Right renal pelvis (tissue), 4 donors: ENCODE measurements around the gene SEPTIN10. TPM values are rescaled to one million over a fixed set of nuclear protein-coding genes. Genes with fewer than 3 reads are reported as not detected.
A peak's percentile ranks its signal among the peaks of the same experiment; 100 is the strongest.
"Not testable (repeated sequence)": the region's sequence is repeated elsewhere in the genome, so short reads cannot be mapped to it uniquely, and the experiment has no call there.

Source experiments
- DNase-seq, 4 donors: peaks; one replicate each; pipeline ENCODE4 v3.0.0-alpha.2; 2013; ENCODE audit warnings: low read depth in 4 of 4, low spot score in 3 of 4, missing footprints in 1 of 4
- polyA plus RNA-seq, 4 donors: library from polyadenylated mRNA; unstranded; fragments of 120-200 nt; gene quantifications; one replicate each; pipeline ENCODE4 v1.2.1, GENCODE V29; 2013; ENCODE audit not compliant: insufficient read length in 4 of 4

SEPTIN10 gene
- polyA plus RNA-seq, 4 donors: 107 to 133 (median 124) TPM

DNA sequence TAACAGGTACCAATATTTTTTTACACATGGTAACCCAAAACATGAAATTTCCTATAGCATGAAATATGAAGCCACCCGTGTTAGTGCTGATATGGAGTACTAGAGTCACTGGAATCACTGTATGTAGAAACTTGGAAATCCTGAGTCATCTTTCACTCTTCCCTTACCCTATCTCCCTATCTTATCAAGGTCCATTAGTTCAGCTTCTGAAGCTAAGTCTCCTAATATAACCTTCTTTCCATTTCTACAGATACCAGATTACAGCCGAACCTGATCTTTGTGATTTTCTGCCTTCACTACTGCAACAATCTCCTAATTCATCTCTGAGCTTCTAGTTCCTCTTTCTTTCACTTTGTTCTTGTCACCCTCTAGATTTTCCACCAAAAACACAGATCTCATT lies 59.0 kb downstream of the SEPTIN10 start:
- DNase-seq: no peak

DNA sequence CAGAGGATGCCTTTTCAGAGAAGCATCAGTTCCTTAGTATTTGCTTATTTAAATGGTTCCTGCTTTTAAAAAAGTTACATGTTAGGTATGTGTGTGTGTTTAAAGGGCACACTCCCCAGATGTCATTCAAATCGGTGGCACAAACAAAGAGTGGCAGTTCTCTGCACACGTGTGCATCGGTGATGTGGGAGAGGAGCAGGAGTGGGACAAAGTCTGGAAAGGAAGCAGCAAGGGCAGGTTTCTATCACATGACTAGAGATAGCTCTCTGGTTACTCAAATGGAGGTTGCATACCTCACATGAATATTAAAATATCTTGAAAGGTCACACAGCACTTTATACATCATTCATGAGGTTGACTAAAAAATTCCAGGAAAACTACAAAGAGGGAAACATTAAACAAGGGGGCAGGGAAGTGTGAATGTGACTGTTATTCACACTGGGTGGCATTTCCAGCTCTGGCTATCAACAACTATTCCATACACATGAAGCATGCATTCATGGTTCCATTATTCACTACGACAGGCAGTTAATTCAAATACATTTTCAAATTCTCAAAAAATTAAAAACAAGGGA lies 64.7 kb downstream of the SEPTIN10 start:
- no peak for DNase-seq

DNA sequence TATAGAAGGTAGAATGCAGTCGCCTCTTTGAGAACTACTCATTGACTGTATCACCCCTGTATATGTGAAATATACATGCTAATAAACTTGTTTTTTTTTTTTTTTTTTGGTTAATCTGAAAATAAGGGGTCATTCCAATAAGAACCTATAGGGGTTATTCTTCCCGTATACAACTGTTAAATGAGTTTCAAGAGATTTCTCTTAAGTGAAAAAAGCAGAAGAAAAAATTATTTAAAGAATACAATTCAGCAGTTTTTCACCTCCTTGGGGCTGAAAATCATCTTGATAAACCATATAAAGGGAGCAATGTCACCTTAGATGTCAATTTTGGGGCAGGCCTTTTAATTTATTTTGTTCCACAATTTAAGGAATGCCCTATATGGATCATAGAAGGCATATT lies 66.5 kb downstream of the SEPTIN10 start:
- DNase-seq: no peak

DNA sequence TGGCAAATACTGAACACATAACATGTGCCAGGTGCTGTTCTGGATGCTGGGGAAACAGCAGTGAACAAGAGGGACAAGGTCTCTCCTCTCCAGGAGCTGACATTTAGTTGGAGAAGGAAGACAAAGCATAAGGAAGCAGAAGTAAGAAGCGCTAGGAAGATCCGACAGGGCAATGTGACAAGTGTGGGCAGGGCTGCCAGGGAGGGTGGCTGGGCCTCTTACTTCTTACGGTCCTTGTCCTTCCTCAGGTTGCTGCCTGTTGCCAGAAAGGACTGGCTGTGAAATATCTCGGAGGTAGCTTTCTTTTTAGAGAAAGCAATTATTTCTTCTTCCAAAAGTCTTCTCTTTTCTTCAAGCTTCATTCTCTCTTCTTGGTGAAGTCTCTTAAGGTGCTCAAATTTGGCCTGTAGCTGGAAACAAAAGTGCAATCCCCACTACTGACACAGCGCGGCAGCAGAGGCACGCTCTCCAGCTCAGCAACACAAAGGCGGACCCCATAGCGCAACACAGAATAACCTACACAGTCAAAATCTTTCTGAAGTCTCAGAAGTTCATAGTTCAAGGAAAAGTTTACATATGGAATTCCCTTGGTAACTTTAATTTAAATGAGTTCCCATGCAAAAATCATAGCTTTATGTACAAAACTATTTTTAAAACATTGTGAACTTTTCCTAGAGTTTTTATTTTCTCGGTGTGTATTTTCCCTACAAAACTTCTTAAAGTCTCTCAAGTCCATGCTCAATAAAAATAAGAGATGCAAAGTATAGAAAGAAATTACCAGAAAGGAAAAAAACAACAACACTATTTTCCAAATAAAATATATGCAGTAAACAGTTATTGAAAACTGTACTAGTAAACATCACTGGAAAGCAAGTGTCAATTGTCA lies 67.7 kb downstream of the SEPTIN10 start:
- peak; percentile 50 to 65 (median 58) for DNase-seq

DNA sequence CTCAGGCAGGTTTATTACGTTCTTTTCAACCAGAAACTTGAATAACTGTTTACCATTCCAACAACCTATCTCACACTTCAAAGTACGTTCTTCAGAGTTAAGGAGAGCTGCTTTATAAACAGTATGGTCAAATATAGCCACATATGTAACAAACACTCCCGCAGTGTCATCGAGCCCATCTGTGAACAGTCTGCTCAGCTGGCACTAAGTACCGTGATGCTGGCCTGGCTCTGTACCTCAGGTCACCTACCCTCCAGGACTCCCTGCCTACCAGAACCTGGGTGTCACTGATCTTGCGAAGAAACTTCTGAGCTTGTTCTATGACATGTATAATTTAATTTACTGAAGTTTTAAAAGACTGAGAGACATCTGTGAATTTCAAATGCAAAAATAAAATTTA lies 71.4 kb downstream of the SEPTIN10 start:
- no peak for DNase-seq

DNA sequence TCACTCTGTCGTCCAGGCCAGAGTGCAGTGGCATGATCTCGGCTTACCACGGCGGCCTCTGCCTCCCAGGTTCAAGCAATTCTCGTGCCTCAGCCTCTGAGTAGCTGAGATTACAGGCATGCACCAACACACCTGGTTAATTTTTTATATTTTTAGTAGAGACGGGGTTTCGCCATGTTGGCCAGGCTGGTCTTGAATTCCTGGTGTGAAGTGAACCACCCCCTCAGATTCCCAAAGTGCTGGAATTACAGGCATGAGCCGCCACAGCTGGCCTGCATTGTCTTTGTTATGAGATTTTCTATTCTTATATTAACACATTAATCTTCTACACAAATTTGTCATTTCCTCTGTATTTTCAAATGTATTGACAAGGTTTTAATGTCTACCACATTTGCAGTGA lies 75.2 kb downstream of the SEPTIN10 start:
- no peak for DNase-seq

DNA sequence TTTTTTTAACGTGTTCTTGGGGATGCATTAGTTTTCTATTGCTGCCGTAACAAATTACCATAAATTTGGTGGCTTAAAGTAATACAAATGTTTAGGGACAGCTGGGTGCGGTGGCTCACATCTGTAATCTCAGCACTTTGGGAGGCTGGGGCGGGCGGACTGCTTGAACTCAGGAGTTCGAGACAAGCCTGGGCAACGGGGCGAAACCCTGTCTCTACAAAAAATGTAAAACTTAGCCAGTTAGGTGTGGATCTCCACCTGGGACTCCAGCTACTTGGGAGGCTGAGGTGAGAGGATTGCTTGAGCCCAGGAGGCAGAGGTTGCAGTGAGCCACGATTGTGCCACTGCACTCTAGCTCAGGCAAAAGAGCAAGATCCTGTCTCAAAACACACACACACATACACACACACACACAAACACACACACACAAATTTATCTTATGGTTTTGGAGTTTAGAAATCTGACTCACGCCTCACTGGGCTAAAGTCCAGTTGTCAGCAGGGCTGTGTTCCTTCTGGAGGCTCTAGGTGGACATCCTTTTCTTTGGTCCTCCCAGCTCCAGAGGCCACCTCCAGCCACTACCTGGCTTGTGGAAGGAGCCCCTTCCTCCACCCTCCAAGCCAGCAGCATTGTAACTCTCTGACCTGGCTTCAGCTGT lies 76.1 kb downstream of the SEPTIN10 start:
- no peak for DNase-seq

DNA sequence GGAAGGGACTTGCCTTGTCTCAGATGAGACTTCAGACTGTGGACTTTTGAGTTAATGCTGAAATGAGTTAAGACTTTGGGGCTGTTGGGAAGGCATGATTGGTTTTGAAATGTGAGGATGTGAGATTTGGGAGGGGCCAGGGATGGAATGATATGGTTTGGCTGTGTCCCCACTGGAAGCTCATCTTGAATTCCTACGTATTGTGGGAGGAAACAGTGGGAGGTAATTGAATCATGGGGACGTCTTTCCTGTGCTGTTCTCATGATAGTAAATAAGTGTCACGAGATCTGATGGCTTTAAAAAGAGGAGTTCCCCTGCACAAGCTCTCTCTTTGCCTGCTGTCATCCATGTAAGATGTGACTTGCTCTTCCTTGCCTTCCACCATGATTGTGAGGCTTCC lies 77.2 kb downstream of the SEPTIN10 start:
- not testable (repeated sequence) for DNase-seq

DNA sequence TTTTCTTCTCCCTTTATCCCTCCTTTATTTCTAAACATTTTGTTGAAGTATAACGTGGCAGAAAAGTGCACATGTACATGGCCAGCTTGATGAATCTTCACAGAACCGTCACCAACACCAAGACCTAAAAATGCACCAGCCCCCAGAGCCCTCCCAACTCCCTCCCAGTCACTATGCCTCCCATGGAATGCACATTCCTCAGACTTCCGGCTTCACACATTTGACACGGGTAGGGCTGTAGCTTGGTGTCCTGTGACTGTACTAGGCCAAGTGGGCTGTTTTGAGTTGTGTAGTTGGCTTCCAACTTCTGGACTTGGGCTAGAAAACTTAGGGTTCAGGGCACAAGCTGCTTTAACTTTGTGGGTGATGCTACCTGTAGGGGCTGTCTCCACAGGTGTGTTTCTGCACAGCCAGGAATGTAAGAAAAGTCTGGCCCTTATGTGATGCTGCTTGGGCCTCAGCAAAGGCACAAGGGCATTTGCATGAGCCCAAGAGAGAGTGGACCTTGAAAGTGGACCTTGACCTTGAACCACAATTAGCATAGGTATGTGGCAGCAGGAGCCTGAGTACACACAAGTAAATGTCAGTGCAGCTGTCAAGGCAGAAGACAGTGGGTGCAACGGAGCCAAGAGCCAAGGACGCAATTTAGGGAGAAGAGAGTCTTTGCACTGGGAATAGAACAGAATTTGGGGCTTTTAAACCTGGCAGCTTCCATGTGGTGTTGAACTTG lies 78.4 kb downstream of the SEPTIN10 start:
- DNase-seq: no peak

DNA sequence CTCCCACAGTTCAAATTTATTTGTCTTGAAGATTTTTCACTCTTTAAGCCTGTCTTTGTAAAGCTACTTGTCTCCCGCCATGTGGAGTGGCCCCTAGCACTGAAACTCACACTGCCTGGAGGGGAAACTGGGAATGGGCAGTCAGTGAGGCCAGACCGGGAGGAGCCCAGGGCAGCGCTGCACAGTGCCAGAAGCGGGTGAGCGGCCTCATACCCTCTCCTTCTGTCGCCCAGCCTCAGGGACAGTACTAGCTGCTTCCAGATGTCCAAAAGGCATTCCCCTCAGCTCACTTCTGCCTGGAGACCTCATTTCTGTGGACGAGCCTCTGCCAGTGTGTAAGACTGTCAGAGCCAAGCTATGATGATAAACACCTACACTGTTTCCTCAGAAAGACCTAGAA lies 79.9 kb downstream of the SEPTIN10 start:
- no peak for DNase-seq

DNA sequence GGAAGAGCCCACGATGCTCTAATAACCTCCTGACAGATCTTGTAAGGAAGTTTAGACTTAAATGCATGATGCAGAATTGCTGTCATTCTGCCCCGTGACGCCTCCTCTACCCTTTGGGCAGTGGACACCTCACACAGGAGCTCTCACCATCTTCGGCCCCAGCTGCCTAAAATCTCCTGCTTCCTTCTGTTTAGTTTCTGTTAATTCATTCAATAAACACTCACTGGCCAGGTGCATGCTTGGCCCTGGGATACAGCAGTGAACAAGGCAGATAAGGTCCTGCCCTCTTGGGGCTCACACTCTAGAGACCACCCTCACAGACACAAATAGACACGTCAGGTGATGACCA lies 81.1 kb downstream of the SEPTIN10 start:
- no peak for DNase-seq

DNA sequence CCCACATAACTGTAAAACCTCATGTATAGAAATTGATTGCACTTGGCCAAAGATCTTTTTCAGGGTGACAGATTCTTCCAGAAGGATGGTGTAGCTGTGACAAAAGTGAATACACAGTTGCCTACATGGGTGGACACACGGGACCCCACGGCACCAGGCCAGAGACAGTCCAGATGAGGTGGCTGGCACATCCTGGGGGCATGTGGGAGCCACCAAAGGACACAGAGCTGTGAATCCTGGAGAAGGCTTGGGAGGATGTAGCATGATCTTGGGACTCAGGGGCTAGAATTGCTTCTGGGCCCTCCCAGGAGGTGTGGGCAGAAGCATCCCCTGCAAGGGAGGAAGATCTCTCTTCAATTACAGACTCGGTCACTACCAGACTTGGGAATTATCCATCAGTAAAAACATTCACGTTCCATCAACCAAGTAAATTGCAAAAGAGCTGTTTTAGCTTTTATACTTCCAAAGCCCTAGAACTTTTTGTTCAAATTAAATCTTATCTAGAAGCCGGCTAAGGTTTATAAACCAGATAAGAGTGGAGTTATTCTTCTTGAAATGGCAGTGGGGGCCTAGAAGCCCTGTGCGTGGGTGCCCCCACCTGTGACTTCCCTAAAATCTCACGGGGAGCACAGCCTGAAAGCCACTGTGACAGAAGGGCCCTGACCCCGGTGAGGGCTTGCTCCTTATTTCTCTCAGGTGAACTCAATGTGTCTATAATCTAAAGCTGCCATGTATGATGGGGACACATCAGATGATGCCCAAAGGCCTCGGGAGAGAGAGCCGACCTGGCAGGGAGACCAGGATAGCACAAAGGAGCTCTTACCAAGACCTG lies 81.7 kb downstream of the SEPTIN10 start:
- no peak for DNase-seq

DNA sequence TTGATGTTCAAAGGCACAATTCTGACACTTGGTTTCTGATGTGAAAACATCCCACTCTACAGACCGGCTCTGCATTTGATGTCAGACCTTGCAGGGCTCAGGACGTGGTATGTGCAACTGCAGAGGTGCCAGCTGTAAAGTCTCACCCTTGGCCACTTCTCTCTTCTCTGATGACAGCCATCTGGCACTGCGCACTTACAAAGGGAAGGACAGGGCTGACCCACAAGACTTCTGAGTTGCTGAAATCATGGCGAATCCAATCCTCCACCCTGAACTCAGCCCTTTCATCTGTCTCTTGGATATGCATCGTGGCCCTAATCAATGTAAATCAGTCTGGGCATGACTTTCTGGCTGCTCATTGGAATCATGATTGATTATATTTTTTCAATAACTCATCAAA lies 82.5 kb downstream of the SEPTIN10 start:
- no peak for DNase-seq

DNA sequence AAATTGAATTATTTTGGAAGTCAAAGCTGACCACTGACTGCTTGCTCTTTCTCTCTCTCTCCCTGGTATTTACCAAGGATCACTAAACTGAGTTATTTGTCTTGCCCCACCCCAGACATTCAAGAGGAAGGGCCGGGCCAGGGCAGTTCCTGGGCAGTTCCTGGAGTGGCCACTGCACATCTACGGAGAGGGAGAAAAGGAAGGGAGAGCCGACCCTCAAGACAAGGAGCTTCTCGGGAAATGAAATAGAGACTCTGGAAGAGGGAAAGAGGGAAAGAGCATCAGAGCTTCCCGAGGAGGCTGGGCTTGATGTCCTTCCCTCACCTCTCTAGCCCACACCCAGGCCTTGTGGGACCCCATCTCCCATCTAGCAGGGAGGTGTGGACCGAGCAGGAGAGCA lies 83.1 kb downstream of the SEPTIN10 start:
- DNase-seq: no peak

DNA sequence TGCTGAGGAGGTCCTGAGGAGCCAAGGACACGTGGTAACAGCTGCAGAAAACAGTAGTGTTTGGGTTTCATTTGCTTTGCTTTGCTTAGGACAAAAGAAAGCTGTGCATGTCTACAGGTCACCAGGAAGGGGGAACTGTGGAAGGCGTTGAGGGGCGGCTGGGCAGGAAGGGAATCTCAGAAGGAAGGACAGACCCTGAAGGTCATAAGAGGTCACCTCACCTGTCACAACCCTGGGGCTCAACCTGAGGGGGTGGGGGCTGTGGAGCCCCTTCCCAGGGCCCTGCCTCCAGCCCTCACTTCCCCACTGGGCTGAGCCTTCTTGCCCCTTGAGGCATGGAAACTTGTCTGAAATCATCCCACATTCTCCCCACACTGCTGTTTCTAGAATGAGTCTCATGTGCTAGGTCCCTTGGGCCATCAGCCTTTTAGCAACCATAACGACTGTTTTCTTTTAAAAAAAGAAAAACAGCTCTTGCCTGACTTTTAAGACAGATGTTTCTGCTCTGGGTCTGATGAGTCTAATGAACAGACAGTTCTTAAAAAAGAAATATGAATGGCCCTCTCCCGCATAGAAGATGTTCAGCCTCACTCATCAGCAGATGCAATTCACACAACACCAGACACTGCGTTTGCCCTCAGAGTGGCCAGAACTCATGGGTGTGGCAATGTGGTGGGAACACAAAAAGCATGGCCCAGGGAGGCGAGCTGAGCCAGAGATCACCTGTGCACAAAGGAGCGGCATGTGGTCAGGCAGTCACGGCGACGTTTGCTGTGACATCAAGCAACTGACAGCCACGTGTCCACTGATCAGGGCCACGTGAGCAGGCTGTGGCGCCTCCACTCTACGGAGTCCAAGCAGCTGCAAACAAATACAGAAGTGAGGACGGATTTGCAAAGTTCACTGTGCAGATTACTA lies 84.0 kb downstream of the SEPTIN10 start:
- no peak for DNase-seq

DNA sequence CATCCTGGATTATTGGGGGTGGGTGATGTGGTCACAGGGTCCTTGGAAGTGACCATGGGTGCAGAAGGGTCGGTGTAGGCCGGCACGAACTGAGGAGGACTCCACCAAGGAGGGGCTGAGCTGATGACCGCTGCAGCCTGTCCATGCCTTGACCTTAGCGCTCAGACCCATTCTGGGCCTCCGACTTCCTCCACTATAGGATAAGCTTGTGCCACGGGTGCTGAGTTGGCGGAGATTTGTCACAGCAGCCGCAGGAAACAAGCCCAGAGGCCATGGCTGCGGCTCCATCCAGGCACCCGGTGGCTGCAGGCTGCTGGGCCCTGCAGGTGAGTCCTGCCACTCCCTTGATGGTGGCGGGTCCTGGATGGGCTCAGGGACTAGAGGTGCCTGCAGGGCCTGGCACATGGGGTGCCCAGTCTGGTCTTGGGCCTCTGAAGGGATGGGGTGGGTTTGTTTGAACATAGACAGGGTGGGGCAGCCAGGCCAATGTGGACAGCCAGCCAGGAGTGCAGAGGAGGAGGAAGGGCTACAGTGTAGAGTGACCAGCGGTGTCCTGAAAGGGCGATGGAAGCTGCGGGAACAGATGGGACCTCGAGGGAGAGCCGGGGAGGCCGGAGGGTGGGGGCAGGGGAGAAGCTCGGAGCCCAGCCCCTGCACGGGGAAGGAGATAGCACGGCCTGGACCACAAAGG lies 84.8 kb downstream of the SEPTIN10 start:
- no peak for DNase-seq

DNA sequence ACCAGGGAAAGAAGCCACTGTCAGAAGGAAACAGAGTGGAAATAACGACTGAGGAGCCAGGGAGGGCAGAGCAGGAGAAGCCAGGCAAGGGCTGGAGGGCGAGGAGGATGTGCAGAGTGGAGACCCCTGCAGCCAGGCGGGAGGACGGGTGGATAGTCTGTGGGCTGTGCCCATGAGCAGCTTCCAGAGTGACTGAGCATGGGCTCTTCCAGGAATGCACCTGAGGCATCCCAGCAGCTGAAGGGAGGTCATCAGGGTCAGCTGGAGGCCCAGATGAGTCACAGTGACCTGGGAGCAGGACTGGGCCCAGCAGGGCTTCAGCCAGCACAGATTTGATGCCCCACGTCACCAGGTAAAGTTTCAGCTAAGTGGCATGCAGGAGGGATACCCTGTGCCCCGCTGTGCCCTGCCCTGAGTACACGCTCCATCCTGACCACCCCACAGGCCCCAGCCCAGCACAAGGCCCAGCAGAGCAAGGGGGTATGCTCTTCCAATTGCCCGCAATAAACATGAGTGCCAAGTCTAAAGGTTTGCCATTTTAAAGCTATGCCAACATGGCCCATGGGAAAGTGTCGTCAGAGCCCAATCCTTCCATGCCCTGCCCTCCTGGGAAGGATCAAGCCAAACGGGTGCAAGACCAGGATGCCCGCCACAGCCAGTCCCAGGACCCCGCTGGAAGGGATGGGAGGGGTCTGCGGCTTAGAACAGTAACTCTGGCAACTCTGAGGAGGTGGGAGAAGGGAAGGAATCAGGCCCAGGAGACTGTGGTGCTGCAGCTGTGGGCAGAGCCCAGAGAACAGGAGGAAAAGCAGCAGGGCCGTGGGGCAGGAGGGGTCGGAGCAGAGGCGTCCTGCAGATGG lies 85.7 kb downstream of the SEPTIN10 start:
- DNase-seq: no peak

DNA sequence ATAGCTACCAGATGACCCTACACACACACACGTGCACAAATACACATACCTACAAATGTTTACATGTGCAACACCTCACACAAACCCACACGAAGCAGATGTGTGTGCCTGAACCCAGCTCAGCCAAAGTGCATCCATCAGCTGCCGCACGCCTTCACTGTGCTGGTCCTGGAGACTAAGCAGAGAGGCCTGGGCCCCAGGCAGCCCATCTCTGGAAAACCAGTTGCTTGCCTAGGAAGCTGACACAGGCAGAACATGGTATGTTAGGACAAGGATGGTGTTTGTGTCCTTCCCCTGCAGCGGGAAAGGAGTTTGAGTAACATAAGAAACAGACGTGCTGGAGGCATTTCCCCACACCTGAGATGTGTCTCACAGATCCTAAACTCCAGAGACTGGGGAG lies 86.7 kb downstream of the SEPTIN10 start:
- DNase-seq: no peak
